Caco-2 (cell line): ENCODE measurements around the gene RSF1. TPM values are rescaled to one million over a fixed set of nuclear protein-coding genes. Genes with fewer than 3 reads are reported as not detected.

Source experiments
- BruUV-seq: library from RNA; stranded (reverse); fragments of 400-500 nt; replicated peaks from 2 replicates; lab custom pipeline; 2021; lab: Mats Ljungman, UMichigan
- CTCF ChIA-PET: fragments of 300-600 bp; sonication (Branson Sonifier 250); formaldehyde crosslinking; loops from one replicate; lab custom pipeline; 2022; ENCODE audit warnings: antibody characterized with exemption; lab: Charles Lee
- POLR2A ChIA-PET: fragments of 300-600 bp; sonication (Branson Sonifier 250); formaldehyde crosslinking; loops from one replicate; lab custom pipeline; 2022; ENCODE audit warnings: antibody characterized with exemption; lab: Charles Lee
- DNase-seq, 2 experiments: peaks; one replicate each; pipeline versions ENCODE4 v3.0.0 to v3.0.0-alpha.2; 2020 to 2022
- H3K27me3 ChIP-seq: replicated peaks from 2 replicates; pipeline ENCODE4 v1.6.0; 2011; ENCODE audit warnings: low read length; ENCODE audit not compliant: control insufficient read depth, insufficient read depth
- H3K36me3 ChIP-seq: 2 replicates; pipeline ENCODE4 v1.5.1; 2011; ENCODE audit warnings: low read length; ENCODE audit not compliant: control insufficient read depth, insufficient read depth
- H3K4me1 ChIP-seq: fragments of 250-450 bp; sonication (Bioruptor Pico); 2 replicates; pipeline ENCODE4 v1.5.1; 2020; ENCODE audit warnings: mild to moderate bottlenecking
- H3K4me3 ChIP-seq: 2 replicates; pipeline ENCODE4 v1.5.1; 2011; ENCODE audit warnings: low read depth, mild to moderate bottlenecking, control low read depth, low read length
- H3K9me3 ChIP-seq: fragments of 250-450 bp; sonication (Bioruptor Pico); 2 replicates; pipeline ENCODE4 v1.5.1; 2020; ENCODE audit warnings: mild to moderate bottlenecking, moderate library complexity
- H3K27ac Mint-ChIP-seq: one replicate; pipeline ENCODE4 v1.8.0; 2022; ENCODE audit warnings: mixed read lengths; ENCODE audit not compliant: unreplicated experiment
- H3K27me3 Mint-ChIP-seq: one replicate; pipeline ENCODE4 v1.8.0; 2022; ENCODE audit warnings: mixed read lengths; ENCODE audit not compliant: insufficient read depth, unreplicated experiment
- H3K36me3 Mint-ChIP-seq: one replicate; pipeline ENCODE4 v1.8.0; 2022; ENCODE audit warnings: mild to moderate bottlenecking, mixed read lengths; ENCODE audit not compliant: insufficient read depth, unreplicated experiment
- H3K4me1 Mint-ChIP-seq: one replicate; pipeline ENCODE4 v1.8.0; 2022; ENCODE audit warnings: low read depth, mixed read lengths; ENCODE audit not compliant: unreplicated experiment
- H3K4me3 Mint-ChIP-seq: one replicate; pipeline ENCODE4 v1.8.0; 2022; ENCODE audit warnings: mild to moderate bottlenecking, moderate library complexity, mixed read lengths; ENCODE audit not compliant: unreplicated experiment
- H3K9me3 Mint-ChIP-seq: one replicate; pipeline ENCODE4 v1.8.0; 2022; ENCODE audit warnings: mixed read lengths; ENCODE audit not compliant: unreplicated experiment
- intact Hi-C: fragments of 100-400 bp; cut with micrococcal nuclease; formaldehyde crosslinking; loops from one replicate; pipeline ENCODE4 v1.10.0; 2022; ENCODE audit not compliant: unreplicated experiment
- total RNA-seq: library from RNA; stranded (reverse); gene quantifications from 2 replicates; pipeline ENCODE4 v1.2.3, GENCODE V29; 2022
- TF ChIP-seq, protein P1 (sequence below), 2 experiments: fragments of 200-600 bp in 1 of 2; IDR thresholded peaks; 1 replicate in 1 of 2; 2 replicates in 1 of 2; pipeline versions ENCODE4 v1.5.1 to v1.8.0; 2011 to 2022; ENCODE audit warnings: antibody characterized with exemption in 1 of 2, control low read depth in 1 of 2, inconsistent platforms in 1 of 2, low read depth in 1 of 2, low read length in 1 of 2, mild to moderate bottlenecking in 1 of 2, moderate library complexity in 1 of 2; ENCODE audit not compliant: insufficient read depth in 1 of 2, severe bottlenecking in 1 of 2, unreplicated experiment in 1 of 2

Gene RSF1
- total RNA-seq, 1 experiment from 2014 or later, result 121 TPM

DNA sequence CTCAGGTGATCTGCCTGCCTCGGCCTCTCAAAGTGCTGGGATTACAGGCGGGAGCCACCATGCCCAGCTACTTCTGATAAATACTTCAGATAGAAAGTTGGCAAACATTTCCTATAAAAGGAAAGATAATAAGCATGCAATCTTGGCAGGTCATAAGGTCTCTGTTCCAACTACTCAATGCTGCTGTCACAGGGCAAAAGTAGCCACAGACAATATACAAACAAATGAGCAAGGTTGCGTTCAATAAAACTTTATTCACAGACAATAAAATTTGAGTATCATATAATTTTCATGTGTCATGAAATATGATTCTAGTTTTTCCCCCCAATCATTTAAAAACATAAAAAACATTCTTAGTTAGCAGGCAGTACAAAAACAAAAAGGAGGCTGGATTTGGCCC, 129.9 kb downstream of the RSF1 start:
- Histone ChIP-seq H3K4me1 (no peaks in the 10 kb centered on the region), H3K27me3 (no peaks in the 10 kb centered on the region), H3K9me3 (no peaks in the 10 kb centered on the region), H3K36me3 (peaks cover 7% of the 10 kb centered on the region), H3K4me3 (no peak overlapping the region)
- Mint-ChIP-seq H3K4me3 (no peak overlapping the region), H3K36me3 (peaks cover 70% of the 10 kb centered on the region), H3K4me1 (no peaks in the 10 kb centered on the region), H3K27ac (no peak overlapping the region), H3K9me3 (no peaks in the 10 kb centered on the region), H3K27me3 (no peaks in the 10 kb centered on the region)
- TF ChIP-seq, protein P1, sequence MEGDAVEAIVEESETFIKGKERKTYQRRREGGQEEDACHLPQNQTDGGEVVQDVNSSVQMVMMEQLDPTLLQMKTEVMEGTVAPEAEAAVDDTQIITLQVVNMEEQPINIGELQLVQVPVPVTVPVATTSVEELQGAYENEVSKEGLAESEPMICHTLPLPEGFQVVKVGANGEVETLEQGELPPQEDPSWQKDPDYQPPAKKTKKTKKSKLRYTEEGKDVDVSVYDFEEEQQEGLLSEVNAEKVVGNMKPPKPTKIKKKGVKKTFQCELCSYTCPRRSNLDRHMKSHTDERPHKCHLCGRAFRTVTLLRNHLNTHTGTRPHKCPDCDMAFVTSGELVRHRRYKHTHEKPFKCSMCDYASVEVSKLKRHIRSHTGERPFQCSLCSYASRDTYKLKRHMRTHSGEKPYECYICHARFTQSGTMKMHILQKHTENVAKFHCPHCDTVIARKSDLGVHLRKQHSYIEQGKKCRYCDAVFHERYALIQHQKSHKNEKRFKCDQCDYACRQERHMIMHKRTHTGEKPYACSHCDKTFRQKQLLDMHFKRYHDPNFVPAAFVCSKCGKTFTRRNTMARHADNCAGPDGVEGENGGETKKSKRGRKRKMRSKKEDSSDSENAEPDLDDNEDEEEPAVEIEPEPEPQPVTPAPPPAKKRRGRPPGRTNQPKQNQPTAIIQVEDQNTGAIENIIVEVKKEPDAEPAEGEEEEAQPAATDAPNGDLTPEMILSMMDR (IDR thresholded peaks at IDR 0.05; ENCODE audit: insufficient read depth in 1 of 2, low read depth in 1 of 2, low read length in 1 of 2, severe bottlenecking in 1 of 2, unreplicated experiment in 1 of 2), result no peak
- ChIA-PET CTCF (no interaction called here), POLR2A (no interaction called here)
- DNase-seq, result no peak
- intact Hi-C loops, result no loop called here
- BruUV-seq, result no TSS peak

DNA sequence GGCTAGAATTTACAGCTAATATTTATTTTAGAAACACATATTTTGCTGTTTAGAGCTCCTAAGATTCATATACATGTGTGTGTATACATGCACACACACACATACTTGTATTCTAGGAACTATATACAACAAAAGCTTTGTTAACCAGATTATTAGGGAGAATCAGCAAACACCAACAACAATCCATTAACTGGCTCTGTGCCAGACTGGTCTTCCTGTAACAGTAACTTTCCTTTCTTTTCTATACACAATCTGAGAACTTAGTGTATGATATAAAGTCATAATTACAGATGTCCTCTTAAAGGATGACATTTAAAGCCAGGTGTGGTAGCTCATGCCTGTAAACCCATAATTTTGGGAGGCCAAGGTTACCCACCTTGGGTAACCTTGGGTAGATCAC, 133.4 kb downstream of the RSF1 start:
- Mint-ChIP-seq H3K27ac (no peak overlapping the region), H3K27me3 (no peaks in the 10 kb centered on the region), H3K4me1 (no peaks in the 10 kb centered on the region), H3K36me3 (peaks cover 62% of the 10 kb centered on the region), H3K9me3 (no peaks in the 10 kb centered on the region), H3K4me3 (no peak overlapping the region)
- H3K27me3 ChIP-seq, result no peaks in the 10 kb centered on the region
- BruUV-seq, result no TSS peak
- no peak overlapping the region for H3K4me3 ChIP-seq
- intact Hi-C loops, result no loop called here
- H3K4me1 ChIP-seq, result no peaks in the 10 kb centered on the region
- no peak for DNase-seq
- TF ChIP-seq, protein P1 (IDR thresholded peaks at IDR 0.05; ENCODE audit: insufficient read depth in 1 of 2, low read depth in 1 of 2, low read length in 1 of 2, severe bottlenecking in 1 of 2, unreplicated experiment in 1 of 2), result no peak
- peaks cover 9% of the 10 kb centered on the region for H3K36me3 ChIP-seq
- POLR2A ChIA-PET, result no interaction called here
- no peaks in the 10 kb centered on the region for H3K9me3 ChIP-seq
- CTCF ChIA-PET, result no interaction called here

DNA sequence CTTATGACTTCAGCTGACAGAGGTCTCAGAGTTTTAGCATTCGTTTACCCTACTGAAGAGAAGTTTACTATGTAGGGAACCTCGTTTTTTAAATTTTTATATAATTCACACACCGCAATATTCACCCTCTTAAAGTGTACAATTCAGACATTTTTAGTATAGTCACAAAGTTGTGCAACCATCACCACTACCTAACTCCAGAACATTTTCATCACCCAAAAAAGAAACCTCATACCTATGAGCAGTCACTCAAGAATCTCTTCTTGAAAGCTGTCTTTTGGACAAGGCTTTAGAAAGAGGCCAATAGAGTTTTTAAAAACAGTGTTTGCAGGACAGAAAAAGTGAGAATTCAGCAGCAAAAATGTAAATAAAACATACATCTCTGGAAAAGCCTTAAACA, 143.4 kb downstream of the RSF1 start:
- H3K4me3 Mint-ChIP-seq, result no peak overlapping the region
- H3K4me3 ChIP-seq, result no peak overlapping the region
- no peaks in the 10 kb centered on the region for H3K9me3 Mint-ChIP-seq
- ChIA-PET CTCF (no interaction called here), POLR2A (no interaction called here)
- intact Hi-C loops, result no loop called here
- DNase-seq, result no peak
- H3K9me3 ChIP-seq, result no peaks in the 10 kb centered on the region
- BruUV-seq, result no TSS peak
- no peaks in the 10 kb centered on the region for H3K4me1 ChIP-seq
- no peaks in the 10 kb centered on the region for H3K27me3 ChIP-seq
- H3K36me3 ChIP-seq, result peaks cover 3% of the 10 kb centered on the region; the same call in 1 of the 2 replicates
- H3K36me3 Mint-ChIP-seq, result peaks cover 79% of the 10 kb centered on the region
- peaks cover under 1% of the 10 kb centered on the region for H3K4me1 Mint-ChIP-seq
- TF ChIP-seq, protein P1 (IDR thresholded peaks at IDR 0.05; ENCODE audit: insufficient read depth in 1 of 2, low read depth in 1 of 2, low read length in 1 of 2, severe bottlenecking in 1 of 2, unreplicated experiment in 1 of 2), result no peak
- no peaks in the 10 kb centered on the region for H3K27me3 Mint-ChIP-seq
- H3K27ac Mint-ChIP-seq, result no peak overlapping the region
